LoVo (cell line): ENCODE data around the gene IL22RA2.

Source experiments
- DNase-seq: peaks from one replicate; pipeline ENCODE4 v3.0.0-alpha.2; 2016; ENCODE audit warnings: low spot score

The IL22RA2 gene

GRCh38 chr6:137095093-137095492, 78.4 kb downstream of the IL22RA2 start:
- no peak for DNase-seq

- peak; percentile 74 for DNase-seq
Measured at GRCh38 chr6:137094411-137095008, 78.9 kb downstream of the IL22RA2 start.
